HepG2 (cell line): ENCODE measurements around the gene HOXA6.

ENCODE experiments used
- FOXP4 ChIP-seq: sonication (generic); formaldehyde crosslinking; IDR thresholded peaks from 2 replicates; pipeline ENCODE4 v1.4.0; 2020; ENCODE audit warnings: missing genetic modification reagents
- POLR2A ChIP-seq, 2 experiments: IDR thresholded peaks; 2 replicates each; pipeline ENCODE4 v1.6.1; 2011; ENCODE audit warnings: low read depth in 2 of 2, low read length in 2 of 2, mild to moderate bottlenecking in 1 of 2, moderate library complexity in 1 of 2; ENCODE audit not compliant: insufficient read depth in 1 of 2
- SRF ChIP-seq: IDR thresholded peaks from 2 replicates; pipeline ENCODE4 v1.6.1; 2011; ENCODE audit warnings: mild to moderate bottlenecking, low read depth, low read length, moderate library complexity
- SRSF9 ChIP-seq: fragments of 200-400 bp; formaldehyde crosslinking; IDR thresholded peaks from 2 replicates; pipeline ENCODE4 v1.6.1; 2018; ENCODE audit warnings: borderline replicate concordance, mild to moderate bottlenecking, low read depth, low read length; ENCODE audit not compliant: insufficient read depth, poor library complexity, severe bottlenecking
- ZNF142 ChIP-seq: sonication (generic); formaldehyde crosslinking; IDR thresholded peaks from 2 replicates; pipeline ENCODE4 v1.4.0; 2020; ENCODE audit warnings: missing genetic modification reagents
- ZNF235 ChIP-seq: sonication (generic); formaldehyde crosslinking; IDR thresholded peaks from 2 replicates; pipeline ENCODE4 v1.8.1; 2023; ENCODE audit warnings: mild to moderate bottlenecking, missing genetic modification reagents, borderline replicate concordance
- ZNF350 ChIP-seq: sonication (generic); formaldehyde crosslinking; IDR thresholded peaks from 2 replicates; pipeline ENCODE4 v1.4.0; 2020; ENCODE audit warnings: mild to moderate bottlenecking, low read depth, missing genetic modification reagents, borderline replicate concordance

GRCh38 chr7:27116031-27116961 lies 31.3 kb downstream of the HOXA6 start:
- TF ChIP-seq ZNF235 (CRISPR knock-in tag) (no peak), ZNF142 (CRISPR knock-in tag) (no peak), SRSF9 (no peak), FOXP4 (no peak), POLR2A (IDR thresholded peaks at IDR 0.05; ENCODE audit: insufficient read depth in 1 of 2, low read depth in 2 of 2, low read length in 2 of 2) (no peak), ZNF350 (no peak), SRF (no peak)
